HAP-1 (cell line): ENCODE measurements around the gene RUVBL1.
A peak's percentile ranks its signal among the peaks of the same experiment; 100 is the strongest.

Source experiments
- DNase-seq, 2 experiments: peaks; one replicate each; pipeline ENCODE4 v3.0.0-alpha.2; 2016 to 2020; ENCODE audit warnings: low spot score in 2 of 2
- H3K27me3 ChIP-seq: fragments of 250-450 bp; sonication (Bioruptor Pico); 2 replicates; pipeline ENCODE4 v1.5.1; 2020; ENCODE audit warnings: low read depth, mild to moderate bottlenecking, moderate library complexity
- H3K36me3 ChIP-seq: fragments of 250-450 bp; sonication (Bioruptor Pico); replicated peaks from 2 replicates; pipeline ENCODE4 v1.5.1; 2020; ENCODE audit warnings: mild to moderate bottlenecking
- H3K4me1 ChIP-seq: fragments of 250-450 bp; sonication (Bioruptor Pico); 2 replicates; pipeline ENCODE4 v1.5.1; 2020; ENCODE audit warnings: mild to moderate bottlenecking
- H3K4me3 ChIP-seq: fragments of 250-450 bp; sonication (Bioruptor Pico); 2 replicates; pipeline ENCODE4 v1.5.1; 2020; ENCODE audit warnings: mild to moderate bottlenecking, moderate library complexity
- H3K9me3 ChIP-seq: fragments of 250-450 bp; sonication (Bioruptor Pico); 2 replicates; pipeline ENCODE4 v1.5.1; 2020; ENCODE audit warnings: mild to moderate bottlenecking, moderate library complexity
- in situ Hi-C: fragments of 300-500 bp; cut with MboI; formaldehyde crosslinking; loops from 3 replicates; pipeline ENCODE4 v1.14.3; 2020; ENCODE audit warnings: low sequenced_read_pairs, inconsistent platforms, mixed read lengths

Gene RUVBL1

GRCh38 chr3:128152419-128153155 is 29.0 kb upstream of the RUVBL1 start:
- H3K9me3 ChIP-seq, result no peaks in the 10 kb centered on the region
- H3K4me3 ChIP-seq, result peak overlapping the region; percentile 83
- no peak for DNase-seq
- H3K27me3 ChIP-seq, result no peaks in the 10 kb centered on the region
- in situ Hi-C loops, result no loop called here
- H3K36me3 ChIP-seq, result no peaks in the 10 kb centered on the region; the same call in 1 of the 2 replicates
- no peaks in the 10 kb centered on the region for H3K4me1 ChIP-seq

GRCh38 chr3:128151758-128152274 is 28.2 kb upstream of the RUVBL1 start:
- no peaks in the 10 kb centered on the region for H3K27me3 ChIP-seq
- no peaks in the 10 kb centered on the region for H3K9me3 ChIP-seq
- no peaks in the 10 kb centered on the region; the same call in 1 of the 2 replicates for H3K36me3 ChIP-seq
- no peaks in the 10 kb centered on the region for H3K4me1 ChIP-seq
- no peak overlapping the region for H3K4me3 ChIP-seq
- in situ Hi-C loops, result no loop called here
- no peak for DNase-seq

- no peaks in the 10 kb centered on the region for H3K4me1 ChIP-seq
- H3K4me3 ChIP-seq, result no peak overlapping the region
- no peaks in the 10 kb centered on the region for H3K36me3 ChIP-seq
- in situ Hi-C loops, result no loop called here
- no peak for DNase-seq
- no peaks in the 10 kb centered on the region for H3K27me3 ChIP-seq
- no peaks in the 10 kb centered on the region for H3K9me3 ChIP-seq
Observed at GRCh38 chr3:128149650-128150049, 26.0 kb upstream of the RUVBL1 start.

GRCh38 chr3:128146201-128146600 is 22.6 kb upstream of the RUVBL1 start:
- no peak for DNase-seq
- H3K27me3 ChIP-seq, result no peaks in the 10 kb centered on the region; the same call in 1 of the 2 replicates
- H3K4me1 ChIP-seq, result no peaks in the 10 kb centered on the region
- in situ Hi-C loops, result no loop called here
- no peaks in the 10 kb centered on the region for H3K36me3 ChIP-seq
- no peaks in the 10 kb centered on the region for H3K9me3 ChIP-seq
- H3K4me3 ChIP-seq, result no peak overlapping the region

GRCh38 chr3:128145279-128145678 is 21.7 kb upstream of the RUVBL1 start:
- DNase-seq, result no peak
- Histone ChIP-seq H3K4me1 (no peaks in the 10 kb centered on the region), H3K9me3 (no peaks in the 10 kb centered on the region), H3K4me3 (no peak overlapping the region), H3K36me3 (no peaks in the 10 kb centered on the region), H3K27me3 (peaks cover 4% of the 10 kb centered on the region)
- in situ Hi-C loops, result no loop called here

- Histone ChIP-seq H3K4me3 (no peak overlapping the region), H3K36me3 (no peaks in the 10 kb centered on the region), H3K27me3 (peaks cover 4% of the 10 kb centered on the region), H3K4me1 (no peaks in the 10 kb centered on the region), H3K9me3 (no peaks in the 10 kb centered on the region)
- in situ Hi-C loops, result no loop called here
- DNase-seq, result no peak
Observed at GRCh38 chr3:128144512-128145187, 21.0 kb upstream of the RUVBL1 start.

GRCh38 chr3:128143496-128143895 is 19.9 kb upstream of the RUVBL1 start:
- Histone ChIP-seq H3K4me1 (no peaks in the 10 kb centered on the region), H3K4me3 (no peak overlapping the region), H3K36me3 (no peaks in the 10 kb centered on the region), H3K27me3 (peaks cover 8% of the 10 kb centered on the region), H3K9me3 (no peaks in the 10 kb centered on the region)
- in situ Hi-C loops, result no loop called here
- DNase-seq, result no peak

GRCh38 chr3:128133273-128133883 is 9.8 kb upstream of the RUVBL1 start:
- no peaks in the 10 kb centered on the region for H3K9me3 ChIP-seq
- peak; percentile 39 to 68 for DNase-seq
- H3K4me1 ChIP-seq, result no peaks in the 10 kb centered on the region
- H3K36me3 ChIP-seq, result no peaks in the 10 kb centered on the region
- peaks cover 13% of the 10 kb centered on the region for H3K27me3 ChIP-seq
- in situ Hi-C loops, result no loop called here
- H3K4me3 ChIP-seq, result no peak overlapping the region

GRCh38 chr3:128131897-128132646 is 8.5 kb upstream of the RUVBL1 start:
- Histone ChIP-seq H3K36me3 (no peaks in the 10 kb centered on the region), H3K4me3 (no peak overlapping the region), H3K9me3 (no peaks in the 10 kb centered on the region), H3K4me1 (no peaks in the 10 kb centered on the region), H3K27me3 (0 out of 2 replicates have a peak, but pooled peaks cover 6% of the 10 kb centered on the region)
- DNase-seq, result no peak
- in situ Hi-C loops, result no loop called here

- H3K4me3 ChIP-seq, result no peak overlapping the region
- H3K4me1 ChIP-seq, result peaks cover 4% of the 10 kb centered on the region
- no peaks in the 10 kb centered on the region for H3K27me3 ChIP-seq
- H3K9me3 ChIP-seq, result no peaks in the 10 kb centered on the region
- DNase-seq, result no peak
- no peaks in the 10 kb centered on the region; the same call in 1 of the 2 replicates for H3K36me3 ChIP-seq
- in situ Hi-C loops, result no loop called here
Observed at GRCh38 chr3:128128251-128128650, 4.6 kb upstream of the RUVBL1 start.

GRCh38 chr3:128127236-128127635 is 3.6 kb upstream of the RUVBL1 start:
- Histone ChIP-seq H3K4me1 (peaks cover 7% of the 10 kb centered on the region), H3K4me3 (no peak overlapping the region), H3K27me3 (no peaks in the 10 kb centered on the region), H3K9me3 (no peaks in the 10 kb centered on the region), H3K36me3 (no peaks in the 10 kb centered on the region; the same call in 1 of the 2 replicates)
- DNase-seq, result no peak
- in situ Hi-C loops, result no loop called here

- no peaks in the 10 kb centered on the region for H3K9me3 ChIP-seq
- H3K4me3 ChIP-seq, result peak overlapping the region; percentile 97
- peaks cover 20% of the 10 kb centered on the region for H3K36me3 ChIP-seq
- H3K4me1 ChIP-seq, result peaks cover 8% of the 10 kb centered on the region
- in situ Hi-C loops, result no loop called here
- no peaks in the 10 kb centered on the region for H3K27me3 ChIP-seq
- no peak for DNase-seq
Observed at GRCh38 chr3:128123156-128123537, 465 bp downstream of the RUVBL1 start.

GRCh38 chr3:128122013-128122412 is 1.6 kb downstream of the RUVBL1 start:
- Histone ChIP-seq H3K4me3 (peak overlapping the region; percentile 97; the same call in 1 of the 2 replicates), H3K9me3 (no peaks in the 10 kb centered on the region), H3K27me3 (no peaks in the 10 kb centered on the region), H3K36me3 (peaks cover 26% of the 10 kb centered on the region), H3K4me1 (peaks cover 8% of the 10 kb centered on the region)
- in situ Hi-C loops, result no loop called here
- no peak for DNase-seq
